Measurements from ENCODE around the gene RALGAPA1.

The RALGAPA1 gene

DNA sequence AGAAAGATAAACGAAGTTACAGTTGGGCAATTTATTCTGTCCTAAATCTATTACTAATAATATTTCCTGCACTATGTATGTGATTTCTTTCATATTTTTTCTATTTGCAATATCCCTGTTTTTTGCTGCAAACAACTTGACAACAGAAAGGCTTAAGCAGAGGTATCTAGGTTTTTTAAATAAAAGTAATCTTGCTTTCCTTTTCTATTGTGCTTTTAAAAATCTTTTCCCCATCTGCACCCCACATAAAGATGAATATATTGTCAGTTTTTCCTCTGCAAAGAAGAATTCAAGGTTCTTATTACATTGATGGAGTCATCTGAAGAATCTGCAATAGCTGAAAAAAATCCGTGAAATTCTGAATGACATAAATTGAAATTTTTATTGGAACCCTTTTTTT is 502 bp upstream of the RALGAPA1 start:
- no peak overlapping the region for H4K12ac ChIP-seq (ENCODE audit: low read depth, low read length)
- no peak overlapping the region for H3K18ac ChIP-seq (ENCODE audit: low read length)
- H3K36me3 ChIP-seq (ENCODE audit: control insufficient read depth in 1 of 2, insufficient read depth in 2 of 2, low read length in 2 of 2) = no peaks in the 10 kb centered on the region
- H3K27me3 ChIP-seq (ENCODE audit: insufficient read depth, low read length) = no peaks in the 10 kb centered on the region
- no peak overlapping the region for H3K4me3 ChIP-seq (ENCODE audit: low read depth, low read length)
- no peak overlapping the region for H3K27ac ChIP-seq (ENCODE audit: low read depth, low read length)
- peaks cover 4% of the 10 kb centered on the region for H3K79me2 ChIP-seq (ENCODE audit: control insufficient read depth, insufficient read depth, low read length, poor library complexity)
- no peak overlapping the region for H2BK5ac ChIP-seq (ENCODE audit: low read depth, low read length, poor library complexity)
- no peak overlapping the region for H3K9ac ChIP-seq (ENCODE audit: low read length)
- no peak overlapping the region for H2BK120ac ChIP-seq (ENCODE audit: insufficient read depth, low read length, poor library complexity)
- WGBS (ENCODE audit: extremely low coverage, insufficient coverage, insufficient read length) = no CpG with 5 or more reads among the region's 2 CpGs
- no peak overlapping the region for H3K23ac ChIP-seq (ENCODE audit: low read length)
- peaks cover 4% of the 10 kb centered on the region for H3K79me1 ChIP-seq (ENCODE audit: low read length)
- H4K91ac ChIP-seq (ENCODE audit: low read depth, low read length) = no peak overlapping the region
- no peak overlapping the region for H2AFZ ChIP-seq (ENCODE audit: insufficient read depth, low read length, poor library complexity)
- no peak overlapping the region for H2BK12ac ChIP-seq (ENCODE audit: low read length)
- H3K14ac ChIP-seq (ENCODE audit: low read length) = no peak overlapping the region
- H3K4me2 ChIP-seq (ENCODE audit: low read length) = no peak overlapping the region
- DNase-seq = no peak
- no peak overlapping the region for H2AK5ac ChIP-seq (ENCODE audit: low read length)
- H4K8ac ChIP-seq (ENCODE audit: low read depth, low read length) = no peak overlapping the region
- H3K4ac ChIP-seq (ENCODE audit: low read depth, low read length) = no peak overlapping the region
- H3K9me3 ChIP-seq (ENCODE audit: insufficient read depth, low read depth, low read length) = no peaks in the 10 kb centered on the region
- H3K4me1 ChIP-seq (ENCODE audit: control insufficient read depth in 1 of 2, insufficient read depth in 2 of 2, low read length in 2 of 2) = no peaks in the 10 kb centered on the region

DNA sequence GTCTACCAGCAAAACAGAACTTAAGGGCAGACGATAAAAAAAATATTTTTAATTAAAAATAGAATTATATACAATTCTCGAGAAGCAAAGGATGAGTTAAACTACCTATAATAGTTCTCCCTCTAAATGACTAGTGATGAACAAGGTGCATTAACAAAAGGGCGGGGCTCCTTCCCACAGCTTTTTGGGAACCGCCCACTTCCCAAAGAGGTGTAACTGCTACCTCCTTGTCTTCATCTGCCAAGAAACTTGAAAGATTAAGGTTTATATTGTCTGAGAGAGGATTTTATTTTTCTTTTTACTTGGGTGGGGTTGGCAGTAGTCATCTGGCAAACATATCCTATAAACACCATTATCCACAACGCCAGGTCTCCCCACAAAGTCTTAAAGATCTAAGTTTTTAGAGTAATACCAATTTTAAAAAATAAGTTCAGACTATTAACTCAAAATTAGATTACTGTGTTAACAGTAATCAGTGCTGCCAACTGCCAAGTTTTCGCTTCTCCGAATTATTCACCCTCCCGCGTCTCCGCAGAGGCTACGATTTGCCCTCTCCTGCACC is 938 bp downstream of the RALGAPA1 start:
- DNase-seq = peak in 1 of 2 donors; percentile 50
- peak overlapping the region; percentile 80 for H3K14ac ChIP-seq (ENCODE audit: low read length)
- H3K9ac ChIP-seq (ENCODE audit: low read length) = peak overlapping the region; percentile 67
- no peaks in the 10 kb centered on the region for H3K9me3 ChIP-seq (ENCODE audit: insufficient read depth, low read depth, low read length)
- H4K8ac ChIP-seq (ENCODE audit: low read depth, low read length) = peak overlapping the region; percentile 78
- no peak overlapping the region for H3K23ac ChIP-seq (ENCODE audit: low read length)
- peak overlapping the region; percentile 73 for H3K27ac ChIP-seq (ENCODE audit: low read depth, low read length)
- H2AK5ac ChIP-seq (ENCODE audit: low read length) = no peak overlapping the region
- no peak overlapping the region for H4K91ac ChIP-seq (ENCODE audit: low read depth, low read length)
- peak overlapping the region; percentile 93 for H3K4me2 ChIP-seq (ENCODE audit: low read length)
- H2BK5ac ChIP-seq (ENCODE audit: low read depth, low read length, poor library complexity) = peak overlapping the region; percentile 76
- peak overlapping the region; percentile 69 for H4K12ac ChIP-seq (ENCODE audit: low read depth, low read length)
- no peaks in the 10 kb centered on the region for H3K4me1 ChIP-seq (ENCODE audit: control insufficient read depth in 1 of 2, insufficient read depth in 2 of 2, low read length in 2 of 2)
- peak overlapping the region; percentile 79 for H2AFZ ChIP-seq (ENCODE audit: insufficient read depth, low read length, poor library complexity)
- H3K79me2 ChIP-seq (ENCODE audit: control insufficient read depth, insufficient read depth, low read length, poor library complexity) = peaks cover 4% of the 10 kb centered on the region
- peaks cover 4% of the 10 kb centered on the region for H3K79me1 ChIP-seq (ENCODE audit: low read length)
- no peaks in the 10 kb centered on the region for H3K36me3 ChIP-seq (ENCODE audit: control insufficient read depth in 1 of 2, insufficient read depth in 2 of 2, low read length in 2 of 2)
- peak overlapping the region; percentile 74 for H3K4me3 ChIP-seq (ENCODE audit: low read depth, low read length)
- H2BK120ac ChIP-seq (ENCODE audit: insufficient read depth, low read length, poor library complexity) = no peak overlapping the region
- WGBS (ENCODE audit: extremely low coverage, insufficient coverage, insufficient read length) = no CpG with 5 or more reads among the region's 11 CpGs
- no peak overlapping the region for H2BK12ac ChIP-seq (ENCODE audit: low read length)
- peak overlapping the region; percentile 14 for H3K18ac ChIP-seq (ENCODE audit: low read length)
- no peak overlapping the region for H3K4ac ChIP-seq (ENCODE audit: low read depth, low read length)
- H3K27me3 ChIP-seq (ENCODE audit: insufficient read depth, low read length) = no peaks in the 10 kb centered on the region

DNA sequence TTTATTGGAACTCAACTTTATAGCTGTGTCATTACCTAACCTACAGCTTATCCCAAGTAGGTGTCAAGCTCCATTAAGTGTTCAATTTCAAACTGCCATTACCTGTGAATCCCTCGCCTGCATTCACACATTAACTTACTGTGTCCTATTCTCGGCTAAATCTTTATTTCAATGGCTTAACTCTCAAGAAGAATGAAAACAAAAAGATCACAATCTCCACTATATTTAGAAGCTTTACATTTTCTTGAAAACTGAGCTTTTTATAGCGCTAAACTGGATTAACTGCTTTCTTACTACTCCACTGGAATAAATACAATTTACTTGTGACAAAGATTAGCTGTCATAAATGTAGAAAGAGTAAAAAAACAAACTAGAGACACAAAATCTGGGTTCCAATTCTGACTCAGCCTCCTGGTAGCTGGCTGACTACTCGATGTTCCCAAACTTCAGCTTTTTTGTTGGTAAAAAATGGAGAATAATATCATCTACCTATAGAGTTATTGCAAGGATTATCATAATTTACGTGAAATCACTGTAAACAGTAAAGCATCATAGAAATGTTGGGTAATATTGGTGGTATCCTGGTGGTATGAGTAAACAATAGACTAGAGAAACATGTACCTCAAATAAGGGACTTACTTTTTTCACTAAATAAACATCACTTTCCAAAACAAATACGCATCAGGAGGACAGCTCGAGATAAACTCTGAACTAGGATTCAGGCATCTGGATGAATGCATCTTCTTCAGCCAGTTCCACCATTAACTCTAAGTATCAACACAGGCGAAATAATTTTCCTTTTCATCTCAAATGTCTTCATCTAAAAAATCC is 1.7 kb downstream of the RALGAPA1 start:
- DNase-seq = peak in 1 of 2 donors; percentile 2
- no peaks in the 10 kb centered on the region for H3K27me3 ChIP-seq (ENCODE audit: insufficient read depth, low read length)
- no peak overlapping the region for H2AK5ac ChIP-seq (ENCODE audit: low read length)
- H4K8ac ChIP-seq (ENCODE audit: low read depth, low read length) = no peak overlapping the region
- no peak overlapping the region for H3K18ac ChIP-seq (ENCODE audit: low read length)
- no peak overlapping the region for H3K9ac ChIP-seq (ENCODE audit: low read length)
- H3K4me2 ChIP-seq (ENCODE audit: low read length) = no peak overlapping the region
- H3K79me1 ChIP-seq (ENCODE audit: low read length) = peaks cover 4% of the 10 kb centered on the region
- no peaks in the 10 kb centered on the region for H3K9me3 ChIP-seq (ENCODE audit: insufficient read depth, low read depth, low read length)
- H2BK5ac ChIP-seq (ENCODE audit: low read depth, low read length, poor library complexity) = no peak overlapping the region
- H3K14ac ChIP-seq (ENCODE audit: low read length) = no peak overlapping the region
- no peak overlapping the region for H2BK12ac ChIP-seq (ENCODE audit: low read length)
- no peaks in the 10 kb centered on the region for H3K4me1 ChIP-seq (ENCODE audit: control insufficient read depth in 1 of 2, insufficient read depth in 2 of 2, low read length in 2 of 2)
- no peak overlapping the region for H4K12ac ChIP-seq (ENCODE audit: low read depth, low read length)
- no peak overlapping the region for H2BK120ac ChIP-seq (ENCODE audit: insufficient read depth, low read length, poor library complexity)
- H3K23ac ChIP-seq (ENCODE audit: low read length) = no peak overlapping the region
- H3K36me3 ChIP-seq (ENCODE audit: control insufficient read depth in 1 of 2, insufficient read depth in 2 of 2, low read length in 2 of 2) = no peaks in the 10 kb centered on the region
- no CpG with 5 or more reads among the region's 8 CpGs for WGBS (ENCODE audit: extremely low coverage, insufficient coverage, insufficient read length)
- H4K91ac ChIP-seq (ENCODE audit: low read depth, low read length) = no peak overlapping the region
- H3K4me3 ChIP-seq (ENCODE audit: low read depth, low read length) = no peak overlapping the region
- peaks cover 4% of the 10 kb centered on the region for H3K79me2 ChIP-seq (ENCODE audit: control insufficient read depth, insufficient read depth, low read length, poor library complexity)
- no peak overlapping the region for H3K27ac ChIP-seq (ENCODE audit: low read depth, low read length)
- no peak overlapping the region for H2AFZ ChIP-seq (ENCODE audit: insufficient read depth, low read length, poor library complexity)
- no peak overlapping the region for H3K4ac ChIP-seq (ENCODE audit: low read depth, low read length)

DNA sequence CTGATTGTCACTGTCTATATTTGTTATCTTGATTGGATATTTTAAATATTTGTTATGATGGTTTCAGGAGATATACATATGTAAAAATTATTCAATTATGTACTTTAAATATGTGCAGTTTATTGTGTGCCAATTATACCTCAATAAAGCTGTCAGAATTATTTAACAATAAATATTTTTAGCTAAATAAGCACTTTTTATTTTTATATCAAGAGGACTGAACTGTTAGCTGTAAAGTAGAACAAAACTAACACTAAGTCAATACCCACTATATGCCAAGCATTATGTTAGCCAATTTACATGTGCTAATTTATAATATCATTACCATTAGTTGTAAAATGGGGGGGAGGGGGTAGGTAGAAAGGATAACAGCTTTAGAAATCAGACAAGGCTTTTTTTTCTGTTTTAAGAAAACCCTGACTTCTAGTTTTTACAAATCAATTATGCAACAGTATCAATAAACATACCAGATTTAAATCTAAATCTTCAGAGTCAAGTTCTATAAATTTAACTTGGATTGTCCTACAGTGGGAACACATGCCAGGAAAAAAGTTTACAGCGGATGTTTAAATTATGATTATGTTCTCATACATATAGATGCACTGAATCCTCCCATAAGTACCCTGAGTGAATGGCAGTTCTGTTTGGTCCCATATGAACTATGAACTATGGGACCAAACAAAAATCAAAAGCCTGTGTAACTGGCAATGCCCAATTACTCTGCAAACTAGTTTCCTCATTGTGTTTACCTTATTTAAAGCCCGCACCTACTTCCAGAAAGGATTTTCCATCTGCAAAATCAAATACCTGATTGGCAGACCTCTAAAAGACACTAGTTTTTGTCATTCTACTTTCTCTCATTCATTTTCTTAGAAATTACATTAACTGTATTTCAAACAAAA is 2.8 kb downstream of the RALGAPA1 start:
- H3K27me3 ChIP-seq (ENCODE audit: insufficient read depth, low read length) = no peaks in the 10 kb centered on the region
- no peak overlapping the region for H3K4me3 ChIP-seq (ENCODE audit: low read depth, low read length)
- WGBS (ENCODE audit: extremely low coverage, insufficient coverage, insufficient read length) = no CpG with 5 or more reads among the region's 2 CpGs
- H2AFZ ChIP-seq (ENCODE audit: insufficient read depth, low read length, poor library complexity) = no peak overlapping the region
- H3K23ac ChIP-seq (ENCODE audit: low read length) = no peak overlapping the region
- peaks cover 4% of the 10 kb centered on the region for H3K79me2 ChIP-seq (ENCODE audit: control insufficient read depth, insufficient read depth, low read length, poor library complexity)
- no peak overlapping the region for H3K9ac ChIP-seq (ENCODE audit: low read length)
- H3K4me1 ChIP-seq (ENCODE audit: control insufficient read depth in 1 of 2, insufficient read depth in 2 of 2, low read length in 2 of 2) = no peaks in the 10 kb centered on the region
- no peak overlapping the region for H3K14ac ChIP-seq (ENCODE audit: low read length)
- no peaks in the 10 kb centered on the region for H3K36me3 ChIP-seq (ENCODE audit: control insufficient read depth in 1 of 2, insufficient read depth in 2 of 2, low read length in 2 of 2)
- H2BK12ac ChIP-seq (ENCODE audit: low read length) = no peak overlapping the region
- H4K91ac ChIP-seq (ENCODE audit: low read depth, low read length) = no peak overlapping the region
- no peak overlapping the region for H3K18ac ChIP-seq (ENCODE audit: low read length)
- DNase-seq = no peak
- peaks cover 4% of the 10 kb centered on the region for H3K79me1 ChIP-seq (ENCODE audit: low read length)
- H3K27ac ChIP-seq (ENCODE audit: low read depth, low read length) = no peak overlapping the region
- H3K9me3 ChIP-seq (ENCODE audit: insufficient read depth, low read depth, low read length) = no peaks in the 10 kb centered on the region
- H2AK5ac ChIP-seq (ENCODE audit: low read length) = no peak overlapping the region
- H3K4me2 ChIP-seq (ENCODE audit: low read length) = no peak overlapping the region
- H2BK120ac ChIP-seq (ENCODE audit: insufficient read depth, low read length, poor library complexity) = no peak overlapping the region
- no peak overlapping the region for H4K8ac ChIP-seq (ENCODE audit: low read depth, low read length)
- H3K4ac ChIP-seq (ENCODE audit: low read depth, low read length) = no peak overlapping the region
- no peak overlapping the region for H2BK5ac ChIP-seq (ENCODE audit: low read depth, low read length, poor library complexity)
- H4K12ac ChIP-seq (ENCODE audit: low read depth, low read length) = no peak overlapping the region

All from trophoblast cell (in vitro differentiated cells and primary cell).